SK-N-MC (cell line): Measurements from ENCODE around the gene ABCB8.

Experiments used
- EZH2 ChIP-seq: fragments of 200-600 bp; sonication (generic); IDR thresholded peaks from one replicate; pipeline ENCODE4 v1.6.1; 2017; ENCODE audit warnings: antibody characterized with exemption
- POLR2AphosphoS5 ChIP-seq: IDR thresholded peaks from 2 replicates; pipeline ENCODE4 v1.6.1; 2012; ENCODE audit warnings: mild to moderate bottlenecking, low read depth, low read length, borderline replicate concordance

GRCh38 chr7:150992051-150992640, 36.1 kb upstream of the ABCB8 start:
- TF ChIP-seq POLR2AphosphoS5 (no peak), EZH2 (no peak)
